ENCODE results near the gene HBZ.
"Not testable (repeated sequence)": the region's sequence is repeated elsewhere in the genome, so short reads cannot be mapped to it uniquely, and the experiment has no call there.

Gene HBZ

GRCh38 chr16:120756-121155 lies 31.7 kb upstream of the HBZ start:
- no peaks in the 10 kb centered on the region for H3K9me3 ChIP-seq (ENCODE audit: control extremely low read depth in 1 of 5, control insufficient read depth in 4 of 5, insufficient read depth in 2 of 5, low read depth in 1 of 5, low read length in 4 of 5)
- ChIA-PET CTCF (no interaction called here), POLR2A (interaction anchor here (0.6 kb wide), 1 partner anchor 15 kb away, joined by 3 read pairs; no protein-coding TSS in a partner anchor)
- peaks cover 0 to 4% (median 0%) of the 10 kb centered on the region in 4 experiments for H3K4me1 ChIP-seq (ENCODE audit: control extremely low read depth in 1 of 4, control insufficient read depth in 4 of 4, insufficient read depth in 4 of 4, low read length in 3 of 4)
- DNase-seq = no peak
- H3K4me3 ChIP-seq (ENCODE audit: control insufficient read depth in 1 of 7, extremely low read depth in 1 of 7, insufficient read depth in 4 of 7, low read depth in 2 of 7, low read length in 6 of 7) = no peak overlapping the region
- no peaks in the 10 kb centered on the region for H3K27me3 ChIP-seq (replicated peaks in 2 of 5; ENCODE audit: control insufficient read depth in 4 of 5, insufficient read depth in 5 of 5, low read length in 4 of 5)
- 100% methylated on average over 1 of the region's 2 CpGs for WGBS (ENCODE audit: insufficient coverage)
- H3K27ac ChIP-seq (ENCODE audit: insufficient read depth in 1 of 2, low read depth in 1 of 2, low read length in 2 of 2, poor library complexity in 1 of 2, severe bottlenecking in 2 of 2) = peak overlapping the region in 1 of 2 experiments; percentile 31
- H3K36me3 ChIP-seq (ENCODE audit: control insufficient read depth in 4 of 4, insufficient read depth in 4 of 4, low read length in 3 of 4) = peaks cover 0 to 33% (median 14%) of the 10 kb centered on the region in 4 experiments

- DNase-seq = no peak
- no peak overlapping the region for H3K27ac ChIP-seq (ENCODE audit: insufficient read depth in 1 of 2, low read depth in 1 of 2, low read length in 2 of 2, poor library complexity in 1 of 2, severe bottlenecking in 2 of 2)
- 100% methylated on average over 1 of the region's 1 CpG for WGBS (ENCODE audit: insufficient coverage)
Observed at GRCh38 chr16:122361-122760, 30.1 kb upstream of the HBZ start.

GRCh38 chr16:123558-124350 lies 28.7 kb upstream of the HBZ start:
- H3K36me3 ChIP-seq (ENCODE audit: control insufficient read depth in 4 of 4, insufficient read depth in 4 of 4, low read length in 3 of 4) = peaks cover 0 to 20% (median 11%) of the 10 kb centered on the region in 4 experiments
- H3K27ac ChIP-seq (ENCODE audit: insufficient read depth in 1 of 2, low read depth in 1 of 2, low read length in 2 of 2, poor library complexity in 1 of 2, severe bottlenecking in 2 of 2); POLR2A ChIA-PET; H3K9me3 ChIP-seq (ENCODE audit: control extremely low read depth in 1 of 5, control insufficient read depth in 4 of 5, insufficient read depth in 2 of 5, low read depth in 1 of 5, low read length in 4 of 5); H3K4me1 ChIP-seq (ENCODE audit: control extremely low read depth in 1 of 4, control insufficient read depth in 4 of 4, insufficient read depth in 4 of 4, low read length in 3 of 4); H3K4me3 ChIP-seq (ENCODE audit: control insufficient read depth in 1 of 7, extremely low read depth in 1 of 7, insufficient read depth in 4 of 7, low read depth in 2 of 7, low read length in 6 of 7); H3K27me3 ChIP-seq (replicated peaks in 2 of 5; ENCODE audit: control insufficient read depth in 4 of 5, insufficient read depth in 5 of 5, low read length in 4 of 5); DNase-seq: not testable (repeated sequence)
- CTCF ChIA-PET = interaction anchor here (1.4 to 2.5 kb wide), 3 partner anchors 13 to 26 kb away, joined by 4 to 7 read pairs (median 5); no protein-coding TSS in a partner anchor
- 85% methylated on average over 7 of the region's 19 CpGs for WGBS (ENCODE audit: insufficient coverage)

More at GRCh38 chr16:122361-122760, 30.1 kb upstream of the HBZ start:
- no peaks in the 10 kb centered on the region for H3K27me3 ChIP-seq (replicated peaks in 2 of 5; ENCODE audit: control insufficient read depth in 4 of 5, insufficient read depth in 5 of 5, low read length in 4 of 5)
- H3K9me3 ChIP-seq (ENCODE audit: control extremely low read depth in 1 of 5, control insufficient read depth in 4 of 5, insufficient read depth in 2 of 5, low read depth in 1 of 5, low read length in 4 of 5) = no peaks in the 10 kb centered on the region
- no peak overlapping the region for H3K4me3 ChIP-seq (ENCODE audit: control insufficient read depth in 1 of 7, extremely low read depth in 1 of 7, insufficient read depth in 4 of 7, low read depth in 2 of 7, low read length in 6 of 7)
- H3K4me1 ChIP-seq (ENCODE audit: control extremely low read depth in 1 of 4, control insufficient read depth in 4 of 4, insufficient read depth in 4 of 4, low read length in 3 of 4) = peaks cover 0 to 4% (median 0%) of the 10 kb centered on the region in 4 experiments
- CTCF ChIA-PET = interaction anchor here (1.1 kb wide), 1 partner anchor 15 kb away, joined by 4 read pairs; no protein-coding TSS in a partner anchor
- POLR2A ChIA-PET = no interaction called here
- peaks cover 0 to 25% (median 11%) of the 10 kb centered on the region in 4 experiments for H3K36me3 ChIP-seq (ENCODE audit: control insufficient read depth in 4 of 4, insufficient read depth in 4 of 4, low read length in 3 of 4)

- no peak for DNase-seq
- Histone ChIP-seq H3K27me3 (replicated peaks in 2 of 5; ENCODE audit: control insufficient read depth in 4 of 5, insufficient read depth in 5 of 5, low read length in 4 of 5) (no peaks in the 10 kb centered on the region), H3K9me3 (ENCODE audit: control extremely low read depth in 1 of 5, control insufficient read depth in 4 of 5, insufficient read depth in 2 of 5, low read depth in 1 of 5, low read length in 4 of 5) (no peaks in the 10 kb centered on the region), H3K4me1 (ENCODE audit: control extremely low read depth in 1 of 4, control insufficient read depth in 4 of 4, insufficient read depth in 4 of 4, low read length in 3 of 4) (peaks cover 0 to 5% (median 1%) of the 10 kb centered on the region in 4 experiments), H3K27ac (ENCODE audit: insufficient read depth in 1 of 2, low read depth in 1 of 2, low read length in 2 of 2, poor library complexity in 1 of 2, severe bottlenecking in 2 of 2) (no peak overlapping the region), H3K36me3 (ENCODE audit: control insufficient read depth in 4 of 4, insufficient read depth in 4 of 4, low read length in 3 of 4) (peaks cover 2 to 17% (median 11%) of the 10 kb centered on the region in 4 experiments), H3K4me3 (ENCODE audit: control insufficient read depth in 1 of 7, extremely low read depth in 1 of 7, insufficient read depth in 4 of 7, low read depth in 2 of 7, low read length in 6 of 7) (no peak overlapping the region)
- ChIA-PET POLR2A (no interaction called here), CTCF (interaction anchor here (1.0 to 2.5 kb wide), 5 partner anchors 9 to 59 kb away, joined by 3 to 7 read pairs (median 5); no protein-coding TSS in a partner anchor)
- WGBS (ENCODE audit: insufficient coverage) = 100% methylated on average over 1 of the region's 3 CpGs
Observed at GRCh38 chr16:125011-125410, 27.4 kb upstream of the HBZ start.

GRCh38 chr16:129075-129474 lies 23.4 kb upstream of the HBZ start:
- Histone ChIP-seq H3K27ac (ENCODE audit: insufficient read depth in 1 of 2, low read depth in 1 of 2, low read length in 2 of 2, poor library complexity in 1 of 2, severe bottlenecking in 2 of 2) (no peak overlapping the region), H3K4me1 (ENCODE audit: control extremely low read depth in 1 of 4, control insufficient read depth in 4 of 4, insufficient read depth in 4 of 4, low read length in 3 of 4) (peaks cover 0 to 5% (median 1%) of the 10 kb centered on the region in 4 experiments), H3K4me3 (ENCODE audit: control insufficient read depth in 1 of 7, extremely low read depth in 1 of 7, insufficient read depth in 4 of 7, low read depth in 2 of 7, low read length in 6 of 7) (no peak overlapping the region), H3K27me3 (replicated peaks in 2 of 5; ENCODE audit: control insufficient read depth in 4 of 5, insufficient read depth in 5 of 5, low read length in 4 of 5) (no peaks in the 10 kb centered on the region), H3K9me3 (ENCODE audit: control extremely low read depth in 1 of 5, control insufficient read depth in 4 of 5, insufficient read depth in 2 of 5, low read depth in 1 of 5, low read length in 4 of 5) (no peaks in the 10 kb centered on the region), H3K36me3 (ENCODE audit: control insufficient read depth in 4 of 4, insufficient read depth in 4 of 4, low read length in 3 of 4) (peaks cover 2 to 9% (median 4%) of the 10 kb centered on the region in 4 experiments)
- ChIA-PET POLR2A (no interaction called here), CTCF (interaction anchor here (1.2 to 5.9 kb wide), 3 partner anchors 11 to 52 kb away, joined by 3 to 34 read pairs (median 10); partner anchors contain the start of gene HBQ1)
- WGBS (ENCODE audit: insufficient coverage) = 80% methylated on average over 1 of the region's 2 CpGs
- no peak for DNase-seq

- no peak overlapping the region for H3K4me3 ChIP-seq (ENCODE audit: control insufficient read depth in 1 of 7, extremely low read depth in 1 of 7, insufficient read depth in 4 of 7, low read depth in 2 of 7, low read length in 6 of 7)
- H3K27ac ChIP-seq (ENCODE audit: insufficient read depth in 1 of 2, low read depth in 1 of 2, low read length in 2 of 2, poor library complexity in 1 of 2, severe bottlenecking in 2 of 2) = no peak overlapping the region
- 96% methylated on average over 8 of the region's 15 CpGs for WGBS (ENCODE audit: insufficient coverage)
- H3K27me3 ChIP-seq (replicated peaks in 2 of 5; ENCODE audit: control insufficient read depth in 4 of 5, insufficient read depth in 5 of 5, low read length in 4 of 5) = no peaks in the 10 kb centered on the region
- H3K36me3 ChIP-seq (ENCODE audit: control insufficient read depth in 4 of 4, insufficient read depth in 4 of 4, low read length in 3 of 4) = peaks cover 2 to 9% (median 3%) of the 10 kb centered on the region in 4 experiments
- no peaks in the 10 kb centered on the region for H3K9me3 ChIP-seq (ENCODE audit: control extremely low read depth in 1 of 5, control insufficient read depth in 4 of 5, insufficient read depth in 2 of 5, low read depth in 1 of 5, low read length in 4 of 5)
- DNase-seq = no peak
- ChIA-PET POLR2A (no interaction called here), CTCF (interaction anchor here (3.1 to 5.9 kb wide), 2 partner anchors 12 to 23 kb away, joined by 10 to 34 read pairs; no protein-coding TSS in a partner anchor)
- peaks cover 0 to 5% (median 1%) of the 10 kb centered on the region in 4 experiments for H3K4me1 ChIP-seq (ENCODE audit: control extremely low read depth in 1 of 4, control insufficient read depth in 4 of 4, insufficient read depth in 4 of 4, low read length in 3 of 4)
Observed at GRCh38 chr16:130533-131173, 21.8 kb upstream of the HBZ start.
